Subcutaneous preadipocyte (primary cell): ENCODE data around the gene NATD1. TPM values are rescaled to one million over a fixed set of nuclear protein-coding genes. Genes with fewer than 3 reads are reported as not detected.

ENCODE experiments used
- small RNA-seq: library from RNA; depleted of rRNA; stranded (forward); fragments of <200 nt; gene quantifications from one replicate; pipeline ENCODE3, GENCODE V24; 2012
- total RNA-seq: library from RNA; depleted of rRNA; stranded (reverse); fragments of >200 nt; gene quantifications from 2 replicates; pipeline ENCODE4 v1.2.3, GENCODE V29; 2012

Gene NATD1
- 2.0 and 3.3 TPM in 2 replicates for total RNA-seq

GRCh38 chr17:21252796-21253645 lies at the start of gene NATD1:
Gene NATD1 (minus strand): TSS chr17:21253410. CDS start chr17:21253264, 146 bp downstream.

GRCh38 chr17:21284319-21285163 lies 31.3 kb upstream of the NATD1 start, which contains the start of gene MAP2K3:
Gene MAP2K3 (plus strand): TSS chr17:21284711. CDS start chr17:21284921, 210 bp downstream.

GRCh38 chr17:21214015-21214776 lies 39.0 kb downstream of the NATD1 start, which contains the start of gene TMEM11:
Gene TMEM11 (minus strand): TSS chr17:21214161. CDS start chr17:21214152, 9 bp downstream.

Small RNA genes within 50 kb of the gene (small RNA-seq; reads per million reads assigned to genes)
- gene RN7SL426P: not detected

Other genes with a start within 250 kb of the NATD1 start
- 203 and 240 TPM in 2 replicates for gene USP22, start 210.4 kb downstream of the NATD1 start, total RNA-seq
- 14.1 and 18.0 TPM in 2 replicates for gene DHRS7B, start 126.4 kb downstream of the NATD1 start, total RNA-seq
- gene TMEM11, start 39.2 kb downstream of the NATD1 start, total RNA-seq: 16.2 and 18.4 TPM in 2 replicates
- 21.7 and 36.8 TPM in 2 replicates for gene MAP2K3, start 31.3 kb upstream of the NATD1 start, total RNA-seq
- gene KCNJ12, start 122.9 kb upstream of the NATD1 start, total RNA-seq: 0.39 and 1.8 TPM in 2 replicates